ENCODE data around the gene ATP1A1.

Gene ATP1A1

DNA sequence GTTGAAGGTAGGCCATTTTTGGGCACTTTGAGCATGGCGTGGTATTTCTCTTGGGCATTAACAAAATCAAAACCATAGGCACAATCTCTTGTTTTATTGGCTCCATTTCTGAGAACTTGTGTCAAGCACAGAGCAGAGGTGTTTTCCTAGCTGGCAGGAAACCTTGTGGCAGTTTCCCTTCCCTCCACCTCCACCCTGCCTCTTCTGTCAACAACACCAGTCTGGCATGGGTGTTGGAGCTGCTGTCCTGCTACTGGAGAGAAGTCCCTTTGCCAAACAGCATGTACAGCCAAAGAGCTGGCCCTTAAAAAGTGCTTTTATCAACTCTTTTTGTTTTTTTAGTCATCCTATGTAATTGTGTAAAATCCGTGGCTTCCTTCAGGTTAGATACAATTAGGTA is 16.0 kb downstream of the ATP1A1 start:
- in situ Hi-C loops (cut with HindIII; ENCODE audit: low sequenced_read_pairs): no loop called here

GRCh38 chr1:116389686-116390085 is 16.6 kb downstream of the ATP1A1 start:
- in situ Hi-C loops (cut with HindIII; ENCODE audit: low sequenced_read_pairs): no loop called here

- in situ Hi-C loops (cut with HindIII; ENCODE audit: low sequenced_read_pairs): no loop called here
These were observed 17.2 kb downstream of the ATP1A1 start for GRCh38 chr1:116390195-116390594.

DNA sequence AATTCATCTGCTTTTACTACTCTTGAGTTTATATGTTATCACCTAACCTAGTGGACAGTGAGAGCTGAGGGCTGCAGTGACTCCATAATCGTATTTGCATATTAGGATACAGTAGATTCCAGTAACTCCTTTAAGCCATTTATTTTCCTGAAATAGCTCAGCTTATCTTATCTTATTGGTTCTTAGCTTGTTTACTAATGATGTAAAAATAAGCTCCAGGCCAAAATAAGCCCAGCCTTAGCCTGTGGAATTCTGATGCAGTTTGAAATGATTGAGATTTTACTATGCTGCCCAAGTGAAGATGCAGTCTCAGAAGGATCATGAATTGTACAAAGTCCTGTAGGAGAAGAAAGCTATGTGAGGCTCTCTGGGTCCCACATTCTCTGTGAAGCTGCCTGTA is 18.1 kb downstream of the ATP1A1 start:
- in situ Hi-C loops (cut with HindIII; ENCODE audit: low sequenced_read_pairs): no loop called here

DNA sequence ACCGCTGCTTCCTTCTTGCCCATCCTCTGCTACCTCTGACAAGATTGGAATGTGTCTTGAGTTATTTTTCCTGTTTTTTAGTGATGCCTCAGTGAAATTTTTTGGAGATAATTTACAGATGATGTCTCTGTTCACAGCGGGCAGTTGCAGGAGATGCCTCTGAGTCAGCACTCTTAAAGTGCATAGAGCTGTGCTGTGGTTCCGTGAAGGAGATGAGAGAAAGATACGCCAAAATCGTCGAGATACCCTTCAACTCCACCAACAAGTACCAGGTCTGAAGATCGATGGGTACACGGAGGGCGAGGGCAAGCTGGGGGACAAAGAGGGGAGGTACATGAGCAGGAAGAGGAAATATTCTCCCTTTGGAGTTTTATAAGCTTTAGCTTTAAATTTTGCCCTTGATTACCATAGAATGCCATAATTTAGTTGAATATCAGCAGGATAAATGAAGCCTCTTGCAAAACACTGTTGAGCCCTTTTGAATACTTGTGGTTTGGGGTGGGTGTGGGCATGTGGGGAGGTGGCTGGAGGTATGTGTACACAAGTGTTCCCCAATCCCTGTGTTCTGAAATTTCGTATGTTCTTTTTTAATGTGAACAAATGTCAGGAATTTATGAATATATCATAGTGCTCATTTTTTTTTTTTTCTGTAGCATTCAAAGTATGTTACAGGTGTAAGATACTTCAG is 19.8 kb downstream of the ATP1A1 start:
- in situ Hi-C loops (cut with HindIII; ENCODE audit: low sequenced_read_pairs): no loop called here

- in situ Hi-C loops (cut with HindIII; ENCODE audit: low sequenced_read_pairs): no loop called here
These were observed 20.7 kb downstream of the ATP1A1 start for GRCh38 chr1:116393792-116394191.

DNA sequence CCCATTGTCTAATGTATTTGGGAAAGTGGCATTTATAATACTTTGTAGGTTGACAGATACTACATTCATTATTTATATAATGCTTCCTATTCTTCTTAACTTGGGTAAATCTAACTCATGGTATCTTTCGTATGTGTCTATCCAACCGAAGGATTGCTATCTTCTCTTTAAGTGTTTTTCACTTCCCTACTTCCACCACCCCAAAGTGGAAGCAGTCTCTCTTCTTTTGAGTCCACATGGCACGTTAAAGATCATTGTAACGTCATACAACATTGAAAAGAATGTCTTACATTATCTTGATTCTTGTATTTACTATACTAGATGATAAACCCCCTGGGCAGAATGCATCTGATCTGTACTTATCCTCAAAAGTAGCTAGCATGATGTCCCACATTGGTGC is 21.2 kb downstream of the ATP1A1 start:
- in situ Hi-C loops (cut with HindIII; ENCODE audit: low sequenced_read_pairs): no loop called here

GRCh38 chr1:116396769-116397168 is 23.7 kb downstream of the ATP1A1 start:
- in situ Hi-C loops (cut with HindIII; ENCODE audit: low sequenced_read_pairs): no loop called here

- in situ Hi-C loops (cut with HindIII; ENCODE audit: low sequenced_read_pairs): no loop called here
These were observed 24.7 kb downstream of the ATP1A1 start for GRCh38 chr1:116397728-116398127.

DNA sequence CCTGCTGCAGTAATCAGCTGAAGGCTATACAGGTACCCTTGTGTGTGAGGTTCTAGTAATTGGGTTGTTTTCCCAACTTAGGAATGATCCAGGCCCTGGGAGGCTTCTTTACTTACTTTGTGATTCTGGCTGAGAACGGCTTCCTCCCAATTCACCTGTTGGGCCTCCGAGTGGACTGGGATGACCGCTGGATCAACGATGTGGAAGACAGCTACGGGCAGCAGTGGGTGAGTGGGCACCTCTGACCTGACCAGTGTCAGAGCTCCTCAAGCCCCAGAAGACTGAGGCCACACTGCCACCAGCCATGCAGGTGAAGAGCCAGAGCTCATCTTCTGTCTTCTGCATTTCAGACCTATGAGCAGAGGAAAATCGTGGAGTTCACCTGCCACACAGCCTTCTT is 27.7 kb downstream of the ATP1A1 start:
- in situ Hi-C loops (cut with HindIII; ENCODE audit: low sequenced_read_pairs): no loop called here

- in situ Hi-C loops (cut with HindIII; ENCODE audit: low sequenced_read_pairs): no loop called here
These were observed 28.7 kb downstream of the ATP1A1 start for GRCh38 chr1:116401646-116402176.

- in situ Hi-C loops (cut with HindIII; ENCODE audit: low sequenced_read_pairs): no loop called here
These were observed 29.3 kb downstream of the ATP1A1 start for GRCh38 chr1:116402333-116402732.

DNA sequence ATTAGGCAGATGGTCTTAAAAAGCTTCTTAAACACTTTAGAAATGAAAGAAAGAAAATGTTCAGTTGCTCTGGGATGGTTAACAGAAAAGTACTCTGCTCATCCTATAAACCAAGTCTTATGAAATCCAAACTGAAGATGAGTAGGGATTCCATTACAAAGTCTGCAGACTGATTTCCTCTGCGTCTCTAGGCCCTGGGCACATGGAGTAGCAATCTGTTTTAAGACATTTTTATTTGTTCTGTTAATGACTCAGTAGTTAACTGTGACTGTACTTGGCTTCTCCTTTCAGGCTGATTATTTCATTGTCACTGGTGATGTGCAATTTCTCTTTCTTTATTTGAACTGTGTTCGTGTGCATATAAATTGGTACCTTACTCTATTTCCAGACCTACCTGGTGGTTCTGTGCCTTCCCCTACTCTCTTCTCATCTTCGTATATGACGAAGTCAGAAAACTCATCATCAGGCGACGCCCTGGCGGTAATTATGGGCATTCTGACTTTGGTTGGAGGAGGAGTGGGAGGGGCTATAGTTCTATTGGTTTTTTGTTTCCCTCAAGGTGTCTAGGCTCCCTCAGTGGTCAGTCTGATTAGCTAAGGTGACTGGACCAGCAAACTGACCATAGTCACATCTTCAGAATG is 30.6 kb downstream of the ATP1A1 start:
- in situ Hi-C loops (cut with HindIII; ENCODE audit: low sequenced_read_pairs): no loop called here

- in situ Hi-C loops (cut with HindIII; ENCODE audit: low sequenced_read_pairs): no loop called here
These were observed 31.7 kb downstream of the ATP1A1 start for GRCh38 chr1:116404699-116405098.

- in situ Hi-C loops (cut with HindIII; ENCODE audit: low sequenced_read_pairs): no loop called here
These were observed 32.4 kb downstream of the ATP1A1 start for GRCh38 chr1:116405241-116406135.

DNA sequence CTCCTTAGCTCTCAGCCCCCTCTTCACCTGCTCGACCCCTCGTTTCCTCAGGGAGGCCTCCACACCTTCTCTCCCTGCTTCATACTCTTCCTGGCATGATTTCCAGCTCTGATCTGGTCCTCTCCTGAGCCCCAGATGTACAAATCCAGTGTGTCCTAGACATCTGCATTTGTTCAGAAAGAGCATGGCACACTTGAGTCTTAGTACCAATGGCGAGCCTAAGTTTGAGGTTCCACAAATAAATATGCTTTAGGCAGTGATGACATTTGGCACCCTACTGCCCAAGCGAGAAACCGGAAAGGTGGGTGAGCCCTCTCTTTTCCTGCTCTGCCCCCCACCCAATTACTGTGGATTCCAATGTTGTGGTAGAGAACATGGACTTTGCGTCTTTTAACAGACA is 34.0 kb downstream of the ATP1A1 start:
- in situ Hi-C loops (cut with HindIII; ENCODE audit: low sequenced_read_pairs): no loop called here

DNA sequence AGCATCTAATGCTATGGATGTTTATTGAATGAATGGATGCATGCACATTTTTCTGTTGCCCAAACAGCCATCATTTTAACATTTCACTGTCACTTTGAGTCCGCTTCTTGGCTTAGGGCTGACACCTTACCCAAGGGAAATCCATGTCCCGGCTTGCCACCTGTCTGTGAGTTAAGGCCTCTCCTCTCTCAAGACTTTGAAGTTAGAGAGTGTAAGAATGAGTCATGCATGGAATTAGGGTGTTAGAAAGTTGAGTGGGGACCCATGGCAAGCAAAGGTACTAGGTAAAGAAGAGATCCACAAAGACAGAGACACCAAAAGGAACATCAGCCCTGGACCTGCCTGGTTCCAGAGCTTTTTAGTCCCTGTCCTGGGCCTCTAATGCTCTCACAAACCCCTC is 35.1 kb downstream of the ATP1A1 start:
- in situ Hi-C loops (cut with HindIII; ENCODE audit: low sequenced_read_pairs): no loop called here

DNA sequence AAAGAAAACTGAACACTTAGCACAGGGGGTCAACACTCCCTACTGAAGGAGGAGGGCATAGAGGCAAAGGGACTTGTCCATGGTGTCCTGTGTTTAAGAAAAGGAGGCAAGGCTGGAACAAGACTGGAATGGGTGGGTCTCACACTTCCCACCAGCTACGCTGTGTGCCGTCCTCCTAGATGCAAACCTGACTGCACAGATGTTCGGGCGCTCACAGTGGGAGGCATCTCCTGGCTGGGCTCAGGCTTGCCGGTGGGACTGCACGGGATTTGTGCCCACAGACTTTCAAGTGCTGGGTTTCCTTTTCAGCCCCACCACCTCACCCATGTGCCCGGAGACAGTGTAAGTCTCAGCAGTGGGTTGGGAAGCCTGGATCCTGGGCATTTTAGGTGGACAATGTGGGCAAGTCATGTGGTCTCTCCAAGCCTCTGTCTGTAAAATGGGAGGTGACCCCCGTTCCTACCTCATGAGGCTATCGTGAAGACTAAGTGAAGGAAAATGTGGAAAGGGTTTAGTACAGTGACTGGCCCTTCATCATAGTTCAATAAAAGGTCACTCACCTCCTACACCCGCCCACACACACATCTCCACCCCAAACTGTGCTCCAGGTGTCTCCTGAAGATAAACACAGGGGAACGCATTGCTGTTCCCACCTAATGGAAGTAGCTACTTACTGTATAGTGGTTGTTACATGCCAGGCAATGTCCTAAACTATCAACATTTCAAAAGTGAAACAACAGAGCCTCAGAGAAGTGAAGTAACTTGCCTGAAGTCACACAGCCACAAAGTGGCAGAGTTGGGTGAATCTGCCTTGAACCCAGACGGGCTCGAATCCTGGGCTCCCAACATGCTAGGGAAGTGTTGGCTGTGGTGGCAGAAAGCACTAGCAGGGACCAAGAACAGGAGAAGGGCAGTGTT is 36.0 kb downstream of the ATP1A1 start:
- in situ Hi-C loops (cut with HindIII; ENCODE audit: low sequenced_read_pairs): no loop called here

GRCh38 chr1:116409751-116410191 is 36.7 kb downstream of the ATP1A1 start:
- in situ Hi-C loops (cut with HindIII; ENCODE audit: low sequenced_read_pairs): no loop called here

GRCh38 chr1:116411784-116412479 is 38.9 kb downstream of the ATP1A1 start:
- in situ Hi-C loops (cut with HindIII; ENCODE audit: low sequenced_read_pairs): no loop called here
